ENCODE results near the gene PHPT1. TPM values are rescaled to one million over a fixed set of nuclear protein-coding genes. Genes with fewer than 3 reads are reported as not detected.

PHPT1 gene
- total RNA-seq = 109 TPM in 2 replicates

DNA sequence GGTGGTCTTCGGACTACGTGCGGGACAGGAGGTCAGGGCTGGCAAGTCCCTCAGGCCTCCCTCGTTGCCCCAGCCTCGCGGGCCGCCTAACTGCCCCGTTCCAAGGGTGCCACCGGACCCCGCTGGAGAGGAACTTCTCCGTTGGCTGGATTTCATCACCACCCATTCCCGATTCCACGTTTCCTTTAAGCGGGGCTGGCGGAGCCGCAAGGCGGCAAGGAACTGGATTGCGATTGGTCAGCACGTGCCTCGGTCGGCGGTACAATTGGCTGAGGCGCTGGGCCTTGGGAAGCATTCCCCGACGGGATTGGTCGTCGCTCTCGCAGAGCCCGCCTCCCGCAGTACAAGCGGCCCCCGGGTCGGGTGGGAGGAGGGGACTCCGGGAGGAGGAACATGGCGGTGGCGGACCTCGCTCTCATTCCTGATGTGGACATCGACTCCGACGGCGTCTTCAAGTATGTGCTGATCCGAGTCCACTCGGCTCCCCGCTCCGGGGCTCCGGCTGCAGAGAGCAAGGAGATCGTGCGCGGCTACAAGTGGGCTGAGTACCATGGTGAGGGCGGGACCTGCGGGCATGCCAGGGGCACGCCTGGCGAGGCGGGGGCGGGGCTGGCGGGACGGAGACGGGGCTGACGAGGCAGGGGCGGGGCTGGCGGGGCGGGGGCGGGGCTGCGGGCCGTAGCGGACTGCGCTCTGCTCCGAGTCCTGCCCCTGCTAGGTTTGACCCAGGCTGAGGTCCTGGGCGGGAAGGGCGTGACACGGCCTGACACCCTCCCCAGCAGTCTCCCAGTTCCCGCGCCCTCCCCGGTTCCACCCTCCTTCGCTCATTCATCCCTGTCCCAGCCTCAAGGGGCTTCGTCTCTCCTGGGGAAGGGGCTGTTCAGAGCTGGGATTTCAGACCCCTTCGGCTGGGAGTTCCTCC, at the start of gene PHPT1:
TSS of gene PHPT1 (plus strand) at position 372 of the 922 bp plus-strand sequence. CDS start at position 394, 22 bp downstream.

DNA sequence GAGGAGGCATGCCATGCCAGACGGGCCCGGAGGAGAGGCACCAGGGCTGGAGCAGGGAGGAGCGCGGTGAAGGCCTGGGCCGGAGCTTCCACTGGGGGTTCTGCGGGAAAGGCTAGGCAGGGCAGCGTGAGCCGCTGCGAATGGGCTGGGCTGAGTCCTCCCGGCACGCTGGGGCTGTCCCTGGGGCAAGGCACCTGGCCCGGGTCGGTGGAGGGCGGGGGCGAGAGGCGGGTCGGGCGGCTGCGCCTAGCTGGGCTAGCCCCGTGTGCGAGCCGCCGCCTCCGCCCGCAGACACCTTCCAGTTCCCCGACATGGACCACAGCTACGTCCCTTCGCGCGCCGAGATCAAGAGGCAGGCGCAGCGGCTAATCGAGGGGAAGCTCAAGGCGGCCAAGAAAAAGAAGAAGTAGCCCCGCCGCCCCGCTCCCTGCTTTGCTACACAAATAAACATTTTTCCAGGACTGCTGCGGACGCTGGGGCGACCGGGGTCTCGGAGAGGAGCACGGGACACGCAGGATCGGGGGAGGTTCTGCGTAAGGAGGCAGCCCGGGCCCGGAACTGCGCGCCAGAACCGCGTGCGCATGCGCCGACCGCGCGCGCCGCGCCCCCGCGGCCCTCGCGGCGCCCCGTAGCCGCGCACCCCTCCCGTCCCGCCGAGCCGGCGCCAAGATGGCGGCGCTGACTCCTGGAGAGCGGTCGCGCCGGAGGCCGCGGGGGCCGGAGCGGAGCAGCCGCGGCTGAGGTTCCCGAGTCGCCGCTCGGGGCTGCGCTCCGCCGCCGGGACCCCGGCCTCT, 41.7 kb upstream of the PHPT1 start, which contains the start of gene RABL6:
TSS of gene RABL6 (plus strand) at position 668 of the 794 bp plus-strand sequence. CDS start 249 bp downstream, outside the sequence.

DNA sequence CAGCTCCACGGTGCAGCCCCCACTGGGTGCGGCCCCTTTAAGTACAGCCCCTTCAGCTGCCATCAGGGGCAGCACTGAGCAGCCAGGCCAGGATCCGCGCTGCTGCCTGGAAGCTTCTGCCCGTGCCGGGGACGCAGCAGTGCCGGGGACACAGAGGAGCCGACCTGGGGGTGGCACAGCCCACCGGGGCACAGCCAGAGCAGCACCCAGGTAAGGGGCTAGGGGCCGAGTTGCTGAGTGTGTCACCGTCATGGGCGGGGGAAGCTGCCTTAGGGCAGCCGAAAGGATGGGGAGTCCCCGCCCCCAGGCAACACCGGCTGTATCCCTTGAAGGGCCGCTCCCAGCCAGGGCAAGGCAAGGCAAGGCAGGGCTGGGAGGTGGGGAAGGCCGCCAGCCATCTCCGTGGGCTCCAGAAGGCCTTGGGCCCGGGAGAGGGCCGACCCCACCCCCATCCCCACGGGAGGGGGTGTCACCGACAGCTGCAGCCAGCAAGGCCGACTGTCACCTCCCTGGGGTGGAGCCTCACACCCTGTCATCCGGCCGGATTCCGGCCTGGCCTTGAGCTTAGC, 6.7 kb upstream of the PHPT1 start, which contains the start of gene AJM1:
TSS of gene AJM1 (plus strand) at position 99 of the 569 bp plus-strand sequence. CDS start 1,937 bp downstream, outside the sequence.

DNA sequence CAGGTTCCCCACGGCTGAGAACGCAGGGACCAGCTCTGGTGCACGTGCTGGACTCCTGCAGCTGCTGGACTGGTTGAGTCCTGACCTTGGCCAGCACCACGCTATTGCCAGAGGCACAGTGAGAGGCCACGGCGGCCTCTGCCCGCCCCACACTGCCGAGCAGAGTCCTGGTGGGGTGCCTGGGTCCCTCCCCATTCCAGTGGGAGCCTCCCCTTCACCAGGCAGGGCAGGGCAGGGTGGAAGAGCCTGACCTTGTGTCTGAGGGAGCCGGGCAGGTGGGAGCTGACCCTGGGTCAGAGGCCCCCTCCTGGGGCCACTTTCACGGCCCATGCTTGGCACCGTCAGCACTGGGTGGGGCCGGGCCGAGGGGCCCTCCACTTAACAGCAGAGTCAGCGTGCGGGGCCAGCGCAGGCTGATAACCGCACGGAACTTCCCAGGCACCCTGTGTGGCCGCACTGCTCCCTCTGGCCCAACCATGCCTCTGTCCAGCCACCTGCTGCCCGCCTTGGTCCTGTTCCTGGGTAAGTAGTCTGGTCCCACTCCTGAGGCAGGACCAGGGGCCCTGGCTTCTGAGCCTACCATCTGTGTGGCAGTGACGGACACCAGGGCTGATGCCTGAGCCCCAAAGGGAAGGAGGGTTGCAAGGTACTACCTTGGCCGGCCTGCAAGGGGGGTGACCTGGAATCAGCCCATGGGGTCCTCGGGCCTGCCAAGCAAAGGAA, 2.9 kb downstream of the PHPT1 start, which contains the start of gene MAMDC4:
TSS of gene MAMDC4 (plus strand) at position 406 of the 723 bp plus-strand sequence. CDS start at position 477, 71 bp downstream.

DNA sequence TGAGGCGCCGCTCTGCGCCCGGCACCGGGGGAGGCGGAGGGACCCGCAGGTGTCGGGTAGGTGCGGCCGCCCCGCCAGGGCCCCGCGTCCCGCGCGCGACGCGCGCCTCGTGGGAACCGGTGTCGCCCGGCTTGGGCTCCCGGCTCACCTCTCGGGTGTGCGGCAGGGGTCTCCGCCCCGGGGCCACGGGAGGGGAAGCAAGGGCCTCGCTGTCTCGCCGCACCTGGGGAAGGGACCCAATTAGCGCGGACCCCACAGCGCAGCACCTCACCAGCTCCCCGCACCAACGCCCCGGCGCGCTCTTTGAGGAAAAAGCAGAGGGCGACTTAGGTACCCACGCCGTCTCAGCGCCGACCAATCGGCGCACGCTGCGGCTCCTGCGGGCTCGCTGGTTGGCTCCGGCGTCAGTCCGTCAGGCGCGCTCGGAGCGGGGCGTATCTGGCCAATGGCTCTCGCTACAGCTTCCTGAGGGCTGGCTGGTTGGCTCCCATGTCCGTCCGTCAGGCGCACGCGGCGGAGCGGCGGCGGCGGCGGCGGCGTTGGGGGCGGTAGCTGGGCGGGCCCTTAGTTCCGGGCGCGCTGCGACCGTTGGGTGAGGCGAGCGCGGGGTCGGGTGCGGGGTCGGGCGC, 36.9 kb downstream of the PHPT1 start, which contains the start of gene TRAF2:
TSS of gene TRAF2 (plus strand) at position 567 of the 629 bp plus-strand sequence. CDS start 12,225 bp downstream, outside the sequence.

Other genes starting within 250 kb of the PHPT1 start
- 32.2 and 35.9 TPM in 2 replicates for gene EGFL7, start 186.5 kb upstream of the PHPT1 start, total RNA-seq
- gene AGPAT2, start 162.0 kb upstream of the PHPT1 start, total RNA-seq = 42.3 and 45.0 TPM in 2 replicates
- 5.4 and 9.2 TPM in 2 replicates for gene DIPK1B, start 136.8 kb upstream of the PHPT1 start, total RNA-seq
- not detected in 2 replicates for gene LCN10, start 106.5 kb upstream of the PHPT1 start, total RNA-seq
- gene LCN6, start 100.9 kb upstream of the PHPT1 start, total RNA-seq = not detected in 2 replicates
- gene LCN8, start 91.2 kb upstream of the PHPT1 start, total RNA-seq = not detected in 2 replicates
- not detected in 2 replicates for gene LCN15, start 84.9 kb upstream of the PHPT1 start, total RNA-seq
- gene TMEM141, start 58.1 kb upstream of the PHPT1 start, total RNA-seq = 43.6 and 52.5 TPM in 2 replicates
- 0.39 and 1.1 TPM in 2 replicates for gene CCDC183, start 53.1 kb upstream of the PHPT1 start, total RNA-seq
- gene RABL6, start 41.5 kb upstream of the PHPT1 start, total RNA-seq = 38.4 and 41.8 TPM in 2 replicates
- 1.1 and 1.4 TPM in 2 replicates for gene AJM1, start 6.9 kb upstream of the PHPT1 start, total RNA-seq
- gene MAMDC4, start 2.9 kb downstream of the PHPT1 start, total RNA-seq = 0.37 and 0.78 TPM in 2 replicates
- 418 and 434 TPM in 2 replicates for gene EDF1, start 16.9 kb downstream of the PHPT1 start, total RNA-seq
- gene TRAF2, start 37.1 kb downstream of the PHPT1 start, total RNA-seq = 3.9 and 5.9 TPM in 2 replicates
- 137 and 146 TPM in 2 replicates for gene FBXW5, start 95.3 kb downstream of the PHPT1 start, total RNA-seq
- gene C8G, start 95.8 kb downstream of the PHPT1 start, total RNA-seq = not detected in 2 replicates
- not detected in 2 replicates for gene LCN12, start 102.9 kb downstream of the PHPT1 start, total RNA-seq
- 211 and 233 TPM in 2 replicates for gene PTGDS, start 128.1 kb downstream of the PHPT1 start, total RNA-seq
- 0.73 TPM in 1 of 2 replicates, not detected in the other for gene LCNL1, start 133.6 kb downstream of the PHPT1 start, total RNA-seq
- gene PAXX, start 143.0 kb downstream of the PHPT1 start, total RNA-seq = 22.2 and 22.3 TPM in 2 replicates
- gene CLIC3, start 147.2 kb downstream of the PHPT1 start, total RNA-seq = 0.83 and 3.2 TPM in 2 replicates
- 27.1 and 27.6 TPM in 2 replicates for gene ABCA2, start 178.8 kb downstream of the PHPT1 start, total RNA-seq
- gene FUT7, start 182.7 kb downstream of the PHPT1 start, total RNA-seq = not detected in 2 replicates
- 58.8 and 86.1 TPM in 2 replicates for gene NPDC1, start 196.8 kb downstream of the PHPT1 start, total RNA-seq
- gene ENTPD2, start 204.7 kb downstream of the PHPT1 start, total RNA-seq = not detected in 2 replicates
- gene SAPCD2, start 221.1 kb downstream of the PHPT1 start, total RNA-seq = 0.34 and 0.75 TPM in 2 replicates
- gene UAP1L1, start 228.1 kb downstream of the PHPT1 start, total RNA-seq = 6.0 and 9.9 TPM in 2 replicates
- 59.6 and 67.2 TPM in 2 replicates for gene MAN1B1, start 237.6 kb downstream of the PHPT1 start, total RNA-seq